ENCODE measurements around the gene ADORA3. TPM values are rescaled to one million over a fixed set of nuclear protein-coding genes. Genes with fewer than 3 reads are reported as not detected.
A peak's percentile ranks its signal among the peaks of the same experiment; 100 is the strongest.

ADORA3 gene
- total and polyA plus RNA-seq, 2 donors (not counting 3 experiments of a cell fraction or from before 2014, with no cell fraction given) = 0.31 TPM; not detected in 1

DNA sequence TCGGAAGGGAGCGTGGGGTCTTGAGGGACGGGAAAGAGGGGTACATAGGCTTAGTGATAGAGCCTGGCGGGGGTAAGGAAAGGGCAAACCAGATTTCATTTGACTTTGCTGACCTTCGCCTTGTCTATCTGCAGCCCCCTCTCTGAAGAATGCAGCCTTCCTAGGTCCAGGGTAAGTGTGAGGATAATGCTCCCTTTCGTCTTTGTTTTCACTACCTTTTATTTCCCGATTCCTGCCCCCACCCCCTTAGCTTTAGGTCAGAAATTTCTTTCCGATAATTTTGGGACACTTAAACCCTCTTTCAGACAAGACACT lies 53.8 kb downstream of the ADORA3 start:
- no peaks in the 10 kb centered on the region for H3K9me3 ChIP-seq (replicated peaks; ENCODE audit: control insufficient read depth, insufficient read depth, low read length)
- peak overlapping the region; percentile 75 for H2AFZ ChIP-seq (ENCODE audit: low read depth, low read length)
- H3K4me2 ChIP-seq (ENCODE audit: insufficient read depth, low read length) = peak overlapping the region; percentile 98
- ChIA-PET CTCF (interaction anchor here (1.2 kb wide), 2 partner anchors 59 to 227 kb away, joined by 4 to 5 read pairs; no protein-coding TSS in a partner anchor), POLR2A (no interaction called here)
- H3K27me3 ChIP-seq (ENCODE audit: control insufficient read depth in 2 of 2, insufficient read depth in 2 of 2, low read length in 2 of 2) = no peaks in the 10 kb centered on the region
- peaks cover 2 to 7% of the 10 kb centered on the region in 2 experiments for H3K36me3 ChIP-seq (ENCODE audit: control insufficient read depth in 2 of 2, extremely low read depth in 1 of 2, insufficient read depth in 2 of 2, low read length in 2 of 2)
- H3K4me1 ChIP-seq (ENCODE audit: control insufficient read depth, extremely low read depth, insufficient read depth, low read length) = peaks cover 21% of the 10 kb centered on the region
- H3K9ac ChIP-seq (replicated peaks; ENCODE audit: extremely low read depth, insufficient read depth, low read length) = peak overlapping the region; percentile 95
- peak overlapping the region; percentile 74 for H3K27ac ChIP-seq (ENCODE audit: insufficient read depth, low read depth, low read length)
- TF ChIP-seq GATA2 (IDR thresholded peaks at IDR 0.05; ENCODE audit: insufficient read depth, insufficient read length, low read depth, low read length) (no peak), EZH2 (IDR thresholded peaks at IDR 0.05; ENCODE audit: borderline replicate concordance, low read depth, low read length, severe bottlenecking) (no peak), POLR2AphosphoS5 (IDR thresholded peaks at IDR 0.05; ENCODE audit: insufficient read depth, low read depth, low read length) (no peak), JUN (IDR thresholded peaks at IDR 0.05; ENCODE audit: borderline replicate concordance, insufficient read depth, insufficient read length, low read depth) (no peak), MYC (IDR thresholded peaks at IDR 0.05; ENCODE audit: low read depth, low read length) (no peak), FOS (IDR thresholded peaks at IDR 0.05; ENCODE audit: borderline replicate concordance, insufficient read depth, low read length) (no peak), POLR2A (IDR thresholded peaks at IDR 0.05; ENCODE audit: low read depth, low read length) (no peak)
- TF ChIP-seq, protein P1, sequence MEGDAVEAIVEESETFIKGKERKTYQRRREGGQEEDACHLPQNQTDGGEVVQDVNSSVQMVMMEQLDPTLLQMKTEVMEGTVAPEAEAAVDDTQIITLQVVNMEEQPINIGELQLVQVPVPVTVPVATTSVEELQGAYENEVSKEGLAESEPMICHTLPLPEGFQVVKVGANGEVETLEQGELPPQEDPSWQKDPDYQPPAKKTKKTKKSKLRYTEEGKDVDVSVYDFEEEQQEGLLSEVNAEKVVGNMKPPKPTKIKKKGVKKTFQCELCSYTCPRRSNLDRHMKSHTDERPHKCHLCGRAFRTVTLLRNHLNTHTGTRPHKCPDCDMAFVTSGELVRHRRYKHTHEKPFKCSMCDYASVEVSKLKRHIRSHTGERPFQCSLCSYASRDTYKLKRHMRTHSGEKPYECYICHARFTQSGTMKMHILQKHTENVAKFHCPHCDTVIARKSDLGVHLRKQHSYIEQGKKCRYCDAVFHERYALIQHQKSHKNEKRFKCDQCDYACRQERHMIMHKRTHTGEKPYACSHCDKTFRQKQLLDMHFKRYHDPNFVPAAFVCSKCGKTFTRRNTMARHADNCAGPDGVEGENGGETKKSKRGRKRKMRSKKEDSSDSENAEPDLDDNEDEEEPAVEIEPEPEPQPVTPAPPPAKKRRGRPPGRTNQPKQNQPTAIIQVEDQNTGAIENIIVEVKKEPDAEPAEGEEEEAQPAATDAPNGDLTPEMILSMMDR (IDR thresholded peaks at IDR 0.05; ENCODE audit: extremely low read depth in 1 of 2, insufficient read depth in 1 of 2, low read depth in 1 of 2, low read length in 2 of 2) = no peak
- TF ChIP-seq, protein P2, sequence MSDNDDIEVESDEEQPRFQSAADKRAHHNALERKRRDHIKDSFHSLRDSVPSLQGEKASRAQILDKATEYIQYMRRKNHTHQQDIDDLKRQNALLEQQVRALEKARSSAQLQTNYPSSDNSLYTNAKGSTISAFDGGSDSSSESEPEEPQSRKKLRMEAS (IDR thresholded peaks at IDR 0.05; ENCODE audit: insufficient read depth, insufficient read length) = no peak
- peaks cover 85% of the 10 kb centered on the region for H3K79me2 ChIP-seq (ENCODE audit: control insufficient read depth, insufficient read depth, low read length)
- H4K20me1 ChIP-seq (replicated peaks; ENCODE audit: control insufficient read depth, extremely low read depth, insufficient read depth, low read length) = peaks cover 3% of the 10 kb centered on the region
- no TSS peak for BruUV-seq (replicated peaks)
- dilution Hi-C loops (cut with MboI; ENCODE audit: extremely low pct_ligation_motif_present, low sequenced_read_pairs) (no loop called here), intact Hi-C loops (cut with micrococcal nuclease) (loop anchor here (1.0 kb wide), 2 partner anchors 58 to 306 kb away; partner anchors contain the start of gene DDX20)
- FAIRE-seq = no peak
- DNase-seq (ENCODE audit: low read depth, low spot score) = no peak
- H3K9me1 ChIP-seq (replicated peaks; ENCODE audit: control insufficient read depth, extremely low read depth, insufficient read depth, low read length) = no peaks in the 10 kb centered on the region
- peak overlapping the region; percentile 72 to 96 (median 87) for H3K4me3 ChIP-seq (replicated peaks in 1 of 3; ENCODE audit: insufficient read depth in 1 of 3, low read depth in 1 of 3, low read length in 3 of 3)

Small RNA genes lying within 50 kb of the gene (small RNA-seq; reads per million reads assigned to genes)
- not detected for gene RNU6-792P (ENCODE audit: insufficient read depth, insufficient read length, low read depth, low replicate concordance)

Other genes starting within 250 kb of the ADORA3 start
- not detected in 2 replicates for gene CHIA, start 212.8 kb downstream of the ADORA3 start, total RNA-seq
- gene CHIA, start 212.8 kb downstream of the ADORA3 start, polyA plus RNA-seq = not detected in 2 replicates
- gene OVGP1, start 75.9 kb downstream of the ADORA3 start, total RNA-seq = 0.75 and 0.99 TPM in 2 replicates
- gene OVGP1, start 75.9 kb downstream of the ADORA3 start, polyA plus RNA-seq = 1.2 and 1.3 TPM in 2 replicates
- 35.6 and 41.3 TPM in 2 replicates for gene WDR77, start 54.4 kb downstream of the ADORA3 start, total RNA-seq
- 105 and 116 TPM in 2 replicates for gene WDR77, start 54.4 kb downstream of the ADORA3 start, polyA plus RNA-seq
- gene ATP5PB, start 54.2 kb downstream of the ADORA3 start, total RNA-seq = 235 and 244 TPM in 2 replicates
- gene ATP5PB, start 54.2 kb downstream of the ADORA3 start, polyA plus RNA-seq = 189 and 231 TPM in 2 replicates
- 0.35 TPM in 2 replicates for gene C1orf162, start 29.6 kb downstream of the ADORA3 start, total RNA-seq
- gene C1orf162, start 29.6 kb downstream of the ADORA3 start, polyA plus RNA-seq = 0.81 and 0.89 TPM in 2 replicates
- 0.49 TPM in 1 of 2 replicates, not detected in the other for gene TMIGD3, start within 50 bp of the ADORA3 start, total RNA-seq
- 0.07 and 0.24 TPM in 2 replicates for gene TMIGD3, start within 50 bp of the ADORA3 start, polyA plus RNA-seq
- 56.4 and 57.1 TPM in 2 replicates for gene RAP1A, start 116.2 kb upstream of the ADORA3 start, total RNA-seq
- gene RAP1A, start 116.2 kb upstream of the ADORA3 start, polyA plus RNA-seq = 14.4 and 17.8 TPM in 2 replicates
- gene INKA2, start 235.8 kb upstream of the ADORA3 start, total RNA-seq = 5.3 and 7.8 TPM in 2 replicates
- gene INKA2, start 235.8 kb upstream of the ADORA3 start, polyA plus RNA-seq = 2.4 and 2.6 TPM in 2 replicates